OCI-LY3 (cell line): ENCODE data around the gene ST6GAL2.

Experiments used
- CTCF ChIP-seq: fragments of 200-600, 300-600 bp; sonication (generic); IDR thresholded peaks from 2 replicates; pipeline ENCODE4 v1.5.1; 2014; ENCODE audit warnings: antibody characterized with exemption, low read length, low read depth
- EZH2phosphoT487 ChIP-seq: fragments of 200-600 bp; shearing (Covaris generic); IDR thresholded peaks from 2 replicates; pipeline ENCODE4 v1.6.1; 2018; ENCODE audit warnings: antibody characterized with exemption, mixed run types, low read depth

GRCh38 chr2:106782681-106783080 lies 103.3 kb downstream of the ST6GAL2 start:
- TF ChIP-seq CTCF (no peak), EZH2phosphoT487 (no peak)
